ENCODE measurements around the gene NRP1. TPM values are rescaled to one million over a fixed set of nuclear protein-coding genes. Genes with fewer than 3 reads are reported as not detected.

The NRP1 gene
- total and polyA plus RNA-seq, 2 of the 8 experiments (the other 6 are each of a cell fraction or from before 2014, with no cell fraction given), result 1.2 to 2.1 TPM

DNA sequence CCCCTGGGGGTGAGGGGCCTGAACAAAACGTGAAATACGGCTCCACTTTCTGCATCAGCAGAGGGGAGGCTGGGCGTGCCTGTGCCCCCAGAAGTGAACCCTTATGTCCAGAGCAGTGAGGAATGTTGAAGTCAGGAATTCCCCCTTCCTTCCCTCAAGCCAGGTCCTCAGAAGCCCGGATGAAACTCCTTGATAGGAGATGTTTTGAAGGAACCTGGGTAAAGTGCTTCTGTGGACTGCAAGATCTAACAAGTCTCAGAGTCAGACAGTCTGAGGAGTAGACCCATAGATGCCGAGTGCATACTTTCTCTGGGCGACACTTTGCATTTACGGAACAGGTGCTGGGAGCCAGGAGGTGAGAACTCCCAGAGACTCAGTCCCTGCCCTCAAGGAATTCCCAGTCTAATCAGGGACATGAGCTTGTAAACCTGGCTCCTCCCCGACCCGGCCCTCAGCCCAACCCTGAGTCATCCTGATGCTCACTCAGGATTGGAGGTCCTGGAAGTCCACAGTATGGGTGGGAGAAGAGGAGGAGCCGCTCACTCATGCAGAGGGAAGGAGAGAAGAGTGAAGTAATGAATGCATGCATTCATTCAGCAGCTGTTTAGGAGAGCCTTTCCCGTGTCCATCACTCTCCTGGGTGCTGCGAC, 197.0 kb downstream of the NRP1 start:
- H2BK20ac ChIP-seq (ENCODE audit: low read length), result no peak overlapping the region
- no peaks in the 10 kb centered on the region for H3K36me3 ChIP-seq (ENCODE audit: control insufficient read depth in 2 of 4, insufficient read depth in 4 of 4, low read length in 3 of 4)
- no peak overlapping the region for H2BK12ac ChIP-seq (ENCODE audit: low read depth, low read length)
- ChIA-PET CTCF (ENCODE audit: partially characterized antibody) (interaction anchor here (1.5 to 1.8 kb wide), 2 partner anchors 21 to 128 kb away, joined by 6 to 8 read pairs; no protein-coding TSS in a partner anchor), POLR2A (ENCODE audit: partially characterized antibody) (no interaction called here)
- no peak overlapping the region for H4K5ac ChIP-seq (ENCODE audit: insufficient read length, low read depth, low read length)
- TF ChIP-seq JUN (IDR thresholded peaks at IDR 0.05; ENCODE audit: low read depth, low read length) (no peak), SUZ12 (IDR thresholded peaks at IDR 0.05; ENCODE audit: low read length) (no peak), BACH1 (IDR thresholded peaks at IDR 0.05; ENCODE audit: low read length) (no peak), E2F6 (IDR thresholded peaks at IDR 0.05) (no peak), RBBP5 (IDR thresholded peaks at IDR 0.05; ENCODE audit: borderline replicate concordance, low read depth, low read length) (no peak), BRCA1 (IDR thresholded peaks at IDR 0.05; ENCODE audit: low read depth, low read length) (no peak), TAF7 (optimal IDR thresholded peaks at IDR 0.05; ENCODE audit: borderline replicate concordance, low read depth, low read length) (no peak), POLR2AphosphoS5 (IDR thresholded peaks at IDR 0.05; ENCODE audit: low read depth, low read length) (no peak), RNF2 (IDR thresholded peaks at IDR 0.05; ENCODE audit: borderline replicate concordance, low read depth, low read length, missing control alignments, poor library complexity, severe bottlenecking) (no peak)
- TF ChIP-seq, protein P1, sequence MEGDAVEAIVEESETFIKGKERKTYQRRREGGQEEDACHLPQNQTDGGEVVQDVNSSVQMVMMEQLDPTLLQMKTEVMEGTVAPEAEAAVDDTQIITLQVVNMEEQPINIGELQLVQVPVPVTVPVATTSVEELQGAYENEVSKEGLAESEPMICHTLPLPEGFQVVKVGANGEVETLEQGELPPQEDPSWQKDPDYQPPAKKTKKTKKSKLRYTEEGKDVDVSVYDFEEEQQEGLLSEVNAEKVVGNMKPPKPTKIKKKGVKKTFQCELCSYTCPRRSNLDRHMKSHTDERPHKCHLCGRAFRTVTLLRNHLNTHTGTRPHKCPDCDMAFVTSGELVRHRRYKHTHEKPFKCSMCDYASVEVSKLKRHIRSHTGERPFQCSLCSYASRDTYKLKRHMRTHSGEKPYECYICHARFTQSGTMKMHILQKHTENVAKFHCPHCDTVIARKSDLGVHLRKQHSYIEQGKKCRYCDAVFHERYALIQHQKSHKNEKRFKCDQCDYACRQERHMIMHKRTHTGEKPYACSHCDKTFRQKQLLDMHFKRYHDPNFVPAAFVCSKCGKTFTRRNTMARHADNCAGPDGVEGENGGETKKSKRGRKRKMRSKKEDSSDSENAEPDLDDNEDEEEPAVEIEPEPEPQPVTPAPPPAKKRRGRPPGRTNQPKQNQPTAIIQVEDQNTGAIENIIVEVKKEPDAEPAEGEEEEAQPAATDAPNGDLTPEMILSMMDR (IDR thresholded peaks at IDR 0.05; ENCODE audit: control extremely low read depth in 1 of 3, insufficient read depth in 1 of 3, low read depth in 1 of 3, low read length in 3 of 3), result no peak
- H3K4ac ChIP-seq (replicated peaks; ENCODE audit: insufficient read length, low read depth, low read length), result no peak overlapping the region
- H2AFZ ChIP-seq (ENCODE audit: low read length), result no peak overlapping the region
- 92% methylated on average over 12 of the region's 12 CpGs; no CpG with 5 or more reads in 1 of the 2 experiments for WGBS, 2 experiments (ENCODE audit: extremely low coverage in 1 of 2, insufficient coverage in 1 of 2, insufficient read length in 1 of 2, insufficient replicate concordance in 2 of 2, low coverage in 1 of 2, low lambda C conversion rate in 2 of 2, missing lambda C conversion rate in 1 of 2)
- H4K8ac ChIP-seq (ENCODE audit: extremely low read depth, insufficient read depth, low read length), result no peak overlapping the region
- no peaks in the 10 kb centered on the region for H3K27me3 ChIP-seq (replicated peaks in 1 of 4; ENCODE audit: control insufficient read depth in 3 of 4, extremely low read depth in 1 of 4, insufficient read depth in 3 of 4, low read length in 3 of 4)
- no peak overlapping the region for H3K9ac ChIP-seq (replicated peaks in 1 of 4; ENCODE audit: extremely low read depth in 1 of 4, low read depth in 3 of 4, low read length in 3 of 4)
- no peak overlapping the region for H2AK5ac ChIP-seq (ENCODE audit: low read depth, low read length)
- H3K14ac ChIP-seq (ENCODE audit: insufficient read length), result no peak overlapping the region
- H3K4me1 ChIP-seq (replicated peaks in 1 of 4; ENCODE audit: control insufficient read depth in 3 of 4, insufficient read depth in 4 of 4, low read length in 3 of 4), result no peaks in the 10 kb centered on the region
- no peak overlapping the region for H3K27ac ChIP-seq (ENCODE audit: low read depth, low read length)
- no peaks in the 10 kb centered on the region for H3K79me1 ChIP-seq (ENCODE audit: low read depth, low read length)
- no peaks in the 10 kb centered on the region for H3K79me2 ChIP-seq (ENCODE audit: control insufficient read depth in 1 of 2, insufficient read depth in 2 of 2, low read length in 2 of 2)
- no peak for FAIRE-seq
- H3K18ac ChIP-seq (ENCODE audit: extremely low read depth, low read length), result no peak overlapping the region
- no peaks in the 10 kb centered on the region for H4K20me1 ChIP-seq (replicated peaks in 1 of 2; ENCODE audit: control insufficient read depth in 1 of 2, insufficient read depth in 2 of 2, low read length in 2 of 2)
- no peak for DNase-seq (ENCODE audit: low read depth in 1 of 2, low spot score in 2 of 2)
- H2BK5ac ChIP-seq (ENCODE audit: low read depth, low read length), result no peak overlapping the region
- H3K23me2 ChIP-seq (ENCODE audit: low read depth, low read length), result no peaks in the 10 kb centered on the region
- H3K9me3 ChIP-seq (ENCODE audit: insufficient read depth in 2 of 2, low read depth in 1 of 2, low read length in 1 of 2), result no peaks in the 10 kb centered on the region
- no peak overlapping the region for H2BK120ac ChIP-seq (replicated peaks; ENCODE audit: low read depth, low read length)
- no peak overlapping the region for H3K4me3 ChIP-seq (ENCODE audit: extremely low read depth in 1 of 4, insufficient read depth in 2 of 4, low read depth in 3 of 4, low read length in 4 of 4)
- no peak overlapping the region for H4K91ac ChIP-seq (replicated peaks; ENCODE audit: insufficient read length, low read length)
- H3K4me2 ChIP-seq (ENCODE audit: insufficient read depth in 1 of 2, low read depth in 2 of 2, low read length in 2 of 2), result no peak overlapping the region
- H3K23ac ChIP-seq (ENCODE audit: insufficient read length), result no peak overlapping the region
- no peak overlapping the region for H2BK15ac ChIP-seq (ENCODE audit: low read length)
- no peak overlapping the region for H3K56ac ChIP-seq (replicated peaks; ENCODE audit: insufficient read length, low read depth, low read length)
